Left cardiac atrium (tissue), 4 donors: ENCODE measurements around the gene RFTN1. TPM values are rescaled to one million over a fixed set of nuclear protein-coding genes. Genes with fewer than 3 reads are reported as not detected.
A peak's percentile ranks its signal among the peaks of the same experiment; 100 is the strongest.

Experiments
- ATAC-seq, 2 donors: fragments of 200-7000 bp; cut with Tn5 transposase; one replicate each; pipeline ENCODE4 v1.9.1; 2020; ENCODE audit warnings: mild to moderate bottlenecking in 2 of 2, moderate library complexity in 2 of 2
- DNase-seq: peaks from one replicate; pipeline ENCODE4 v3.0.0-alpha.2; 2020
- intact Hi-C, 2 donors: fragments of 100-400 bp; cut with DNase I; formaldehyde crosslinking; loops; one replicate each; pipeline versions ENCODE4 v1.14.1 to v1.15.1; 2022 to 2023
- total RNA-seq, 2 donors: library from RNA; stranded (reverse); fragmentation: NEBNext Ultra II Directional; extraction: Animal tissue kit (Norgen Biotek cat#: 25700); gene quantifications; one replicate each; pipeline ENCODE4 v1.2.1, GENCODE V29; 2021
- donor health status: DM: no; HTN: yes; CAD: no.
- donor health status: DM: no; HTN: yes; CAD: no; lungs with severe emphysema.
- donor health status: DM: yes; HTN: yes; CAD: no.
- donor health status: Dilated cardiomyopathy.

The RFTN1 gene
- total RNA-seq, 2 donors from 2014 or later = 28.0 to 28.8 TPM

- DNase-seq (no peak), ATAC-seq (no peak)
- intact Hi-C loops = no loop called here
Observed at GRCh38 chr3:16361087-16361486, 152.4 kb downstream of the RFTN1 start.

GRCh38 chr3:16359331-16359730 lies 154.2 kb downstream of the RFTN1 start:
- ATAC-seq (peak in 1 of 2 donors; percentile 36), DNase-seq (no peak)
- intact Hi-C loops = no loop called here

GRCh38 chr3:16358336-16358735 lies 155.2 kb downstream of the RFTN1 start:
- DNase-seq (no peak), ATAC-seq (peak in 1 of 2 donors; percentile 42)
- intact Hi-C loops = no loop called here

GRCh38 chr3:16357186-16358121 lies 156.0 kb downstream of the RFTN1 start:
- intact Hi-C loops = no loop called here
- ATAC-seq (peak in 1 of 2 donors; percentile 53), DNase-seq (no peak)

- no peak for ATAC-seq
- intact Hi-C loops = no loop called here
- DNase-seq = no peak
Observed at GRCh38 chr3:16355828-16356227, 157.7 kb downstream of the RFTN1 start.

GRCh38 chr3:16354291-16354690 lies 159.2 kb downstream of the RFTN1 start:
- DNase-seq (no peak), ATAC-seq (no peak)
- intact Hi-C loops = no loop called here

- DNase-seq (no peak), ATAC-seq (no peak)
- intact Hi-C loops = no loop called here
Observed at GRCh38 chr3:16352428-16352827, 161.1 kb downstream of the RFTN1 start.

GRCh38 chr3:16350597-16351318 lies 162.7 kb downstream of the RFTN1 start:
- intact Hi-C loops = no loop called here
- peak in 1 of 2 donors; percentile 77 for ATAC-seq
- no peak for DNase-seq

- DNase-seq (no peak), ATAC-seq (peak in 1 of 2 donors; percentile 29)
- intact Hi-C loops = no loop called here
Observed at GRCh38 chr3:16349986-16350596, 163.4 kb downstream of the RFTN1 start.

- DNase-seq (no peak), ATAC-seq (no peak)
- intact Hi-C loops = no loop called here
Observed at GRCh38 chr3:16347548-16347947, 166.0 kb downstream of the RFTN1 start.

GRCh38 chr3:16346413-16347081 lies 167.0 kb downstream of the RFTN1 start:
- no peak for ATAC-seq
- intact Hi-C loops = no loop called here

GRCh38 chr3:16343101-16343500 lies 170.4 kb downstream of the RFTN1 start:
- ATAC-seq (no peak), DNase-seq (no peak)
- intact Hi-C loops = no loop called here

More at GRCh38 chr3:16346413-16347081, 167.0 kb downstream of the RFTN1 start:
- no peak for DNase-seq

- intact Hi-C loops = no loop called here
- ATAC-seq (peak; percentile 82 to 86), DNase-seq (no peak)
Observed at GRCh38 chr3:16338999-16339398, 174.5 kb downstream of the RFTN1 start.

GRCh38 chr3:16337856-16338540 lies 175.5 kb downstream of the RFTN1 start:
- ATAC-seq (peak; percentile 37 to 53), DNase-seq (no peak)
- intact Hi-C loops = no loop called here

GRCh38 chr3:16336825-16337224 lies 176.7 kb downstream of the RFTN1 start:
- intact Hi-C loops = no loop called here
- ATAC-seq = no peak

GRCh38 chr3:16335772-16336645 lies 177.5 kb downstream of the RFTN1 start:
- ATAC-seq (no peak), DNase-seq (no peak)
- intact Hi-C loops = no loop called here

More at GRCh38 chr3:16336825-16337224, 176.7 kb downstream of the RFTN1 start:
- no peak for DNase-seq

GRCh38 chr3:16335333-16335732 lies 178.2 kb downstream of the RFTN1 start:
- intact Hi-C loops = no loop called here
- DNase-seq (no peak), ATAC-seq (no peak)

GRCh38 chr3:16334909-16335308 lies 178.6 kb downstream of the RFTN1 start:
- DNase-seq (no peak), ATAC-seq (no peak)
- intact Hi-C loops = no loop called here
